ENCODE results near the gene RERG. TPM values are rescaled to one million over a fixed set of nuclear protein-coding genes. Genes with fewer than 3 reads are reported as not detected.

The RERG gene
- total RNA-seq, 2 experiments from 2014 or later: not detected

GRCh38 chr12:15116983-15117382 lies 104.2 kb downstream of the RERG start:
- H2AFZ ChIP-seq (ENCODE audit: low read length): no peak overlapping the region
- no peak for DNase-seq (ENCODE audit: low spot score)
- H3K9me2 ChIP-seq (ENCODE audit: insufficient read depth, low read length): no peaks in the 10 kb centered on the region
- TF ChIP-seq, protein P1, sequence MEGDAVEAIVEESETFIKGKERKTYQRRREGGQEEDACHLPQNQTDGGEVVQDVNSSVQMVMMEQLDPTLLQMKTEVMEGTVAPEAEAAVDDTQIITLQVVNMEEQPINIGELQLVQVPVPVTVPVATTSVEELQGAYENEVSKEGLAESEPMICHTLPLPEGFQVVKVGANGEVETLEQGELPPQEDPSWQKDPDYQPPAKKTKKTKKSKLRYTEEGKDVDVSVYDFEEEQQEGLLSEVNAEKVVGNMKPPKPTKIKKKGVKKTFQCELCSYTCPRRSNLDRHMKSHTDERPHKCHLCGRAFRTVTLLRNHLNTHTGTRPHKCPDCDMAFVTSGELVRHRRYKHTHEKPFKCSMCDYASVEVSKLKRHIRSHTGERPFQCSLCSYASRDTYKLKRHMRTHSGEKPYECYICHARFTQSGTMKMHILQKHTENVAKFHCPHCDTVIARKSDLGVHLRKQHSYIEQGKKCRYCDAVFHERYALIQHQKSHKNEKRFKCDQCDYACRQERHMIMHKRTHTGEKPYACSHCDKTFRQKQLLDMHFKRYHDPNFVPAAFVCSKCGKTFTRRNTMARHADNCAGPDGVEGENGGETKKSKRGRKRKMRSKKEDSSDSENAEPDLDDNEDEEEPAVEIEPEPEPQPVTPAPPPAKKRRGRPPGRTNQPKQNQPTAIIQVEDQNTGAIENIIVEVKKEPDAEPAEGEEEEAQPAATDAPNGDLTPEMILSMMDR (conservative IDR thresholded peaks at IDR 0.05; ENCODE audit: low read length): no peak
- no peak for TF ChIP-seq EZH2phosphoT487 (IDR thresholded peaks at IDR 0.05; ENCODE audit: borderline replicate concordance, low read depth, low read length)
- H4K20me1 ChIP-seq (ENCODE audit: insufficient read depth, low read length): no peaks in the 10 kb centered on the region
- no peaks in the 10 kb centered on the region for H3K4me1 ChIP-seq (ENCODE audit: insufficient read depth, low read length, poor library complexity, severe bottlenecking)
- H3K4me3 ChIP-seq (ENCODE audit: low read depth, low read length, poor library complexity, severe bottlenecking): no peak overlapping the region
- intact Hi-C loops (cut with micrococcal nuclease; ENCODE audit: unreplicated experiment): no loop called here
- H3K36me3 ChIP-seq (ENCODE audit: insufficient read depth, low read length): no peaks in the 10 kb centered on the region
- no peaks in the 10 kb centered on the region for H3K79me2 ChIP-seq (ENCODE audit: insufficient read depth, low read depth, low read length)
- POLR2A ChIA-PET: interaction anchor here (0.7 kb wide), 1 partner anchor 37 kb away, joined by 3 read pairs; no protein-coding TSS in a partner anchor
- H3K9me3 ChIP-seq (ENCODE audit: low read length): no peaks in the 10 kb centered on the region
- no peak overlapping the region for H3K4me2 ChIP-seq (ENCODE audit: low read length)
- BruUV-seq (replicated peaks): no TSS peak
- CTCF ChIA-PET (ENCODE audit: unreplicated experiment): no interaction called here
- H3K27ac ChIP-seq (ENCODE audit: low read depth, low read length, poor library complexity, severe bottlenecking): no peak overlapping the region

- TF ChIP-seq EZH2phosphoT487 (IDR thresholded peaks at IDR 0.05; ENCODE audit: borderline replicate concordance, low read depth, low read length): no peak
- TF ChIP-seq, protein P1 (conservative IDR thresholded peaks at IDR 0.05; ENCODE audit: low read length): no peak
- no peaks in the 10 kb centered on the region for H3K79me2 ChIP-seq (ENCODE audit: insufficient read depth, low read depth, low read length)
- intact Hi-C loops (cut with micrococcal nuclease; ENCODE audit: unreplicated experiment): no loop called here
- no peaks in the 10 kb centered on the region for H4K20me1 ChIP-seq (ENCODE audit: insufficient read depth, low read length)
- no peak overlapping the region for H2AFZ ChIP-seq (ENCODE audit: low read length)
- no peak for DNase-seq (ENCODE audit: low spot score)
- H3K9me3 ChIP-seq (ENCODE audit: low read length): no peaks in the 10 kb centered on the region
- POLR2A ChIA-PET: no interaction called here
- H3K4me1 ChIP-seq (ENCODE audit: insufficient read depth, low read length, poor library complexity, severe bottlenecking): no peaks in the 10 kb centered on the region
- no peaks in the 10 kb centered on the region for H3K9me2 ChIP-seq (ENCODE audit: insufficient read depth, low read length)
- no peaks in the 10 kb centered on the region for H3K36me3 ChIP-seq (ENCODE audit: insufficient read depth, low read length)
- CTCF ChIA-PET (ENCODE audit: unreplicated experiment): no interaction called here
- H3K4me2 ChIP-seq (ENCODE audit: low read length): no peak overlapping the region
- no peak overlapping the region for H3K27ac ChIP-seq (ENCODE audit: low read depth, low read length, poor library complexity, severe bottlenecking)
- no peak overlapping the region for H3K4me3 ChIP-seq (ENCODE audit: low read depth, low read length, poor library complexity, severe bottlenecking)
- BruUV-seq (replicated peaks): no TSS peak
Measured at GRCh38 chr12:15116086-15116485, 105.1 kb downstream of the RERG start.

DNA sequence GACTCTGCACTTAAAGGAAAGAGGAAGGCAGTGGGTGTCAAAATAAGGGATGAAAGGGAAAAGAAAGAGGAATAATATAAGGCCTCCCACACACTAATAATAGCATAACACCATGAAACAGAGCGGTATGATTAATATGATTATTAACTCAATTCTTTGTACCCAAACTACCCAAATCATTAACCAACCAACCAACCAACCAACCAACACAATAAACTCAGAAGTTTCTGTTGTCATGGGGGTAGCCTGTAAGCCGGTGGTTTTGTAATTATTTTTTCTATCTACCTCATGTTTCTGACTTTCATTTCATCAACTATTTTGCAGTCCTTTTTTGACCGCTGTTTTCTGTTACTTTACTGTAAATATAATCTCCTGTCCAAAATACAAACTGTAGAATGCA lies 105.8 kb downstream of the RERG start:
- intact Hi-C loops (cut with micrococcal nuclease; ENCODE audit: unreplicated experiment): no loop called here
- Histone ChIP-seq H4K20me1 (ENCODE audit: insufficient read depth, low read length) (no peaks in the 10 kb centered on the region), H3K36me3 (ENCODE audit: insufficient read depth, low read length) (no peaks in the 10 kb centered on the region), H3K9me2 (ENCODE audit: insufficient read depth, low read length) (no peaks in the 10 kb centered on the region), H3K4me1 (ENCODE audit: insufficient read depth, low read length, poor library complexity, severe bottlenecking) (no peaks in the 10 kb centered on the region), H3K4me3 (ENCODE audit: low read depth, low read length, poor library complexity, severe bottlenecking) (no peak overlapping the region), H2AFZ (ENCODE audit: low read length) (no peak overlapping the region), H3K9me3 (ENCODE audit: low read length) (no peaks in the 10 kb centered on the region), H3K4me2 (ENCODE audit: low read length) (no peak overlapping the region), H3K27ac (ENCODE audit: low read depth, low read length, poor library complexity, severe bottlenecking) (no peak overlapping the region), H3K79me2 (ENCODE audit: insufficient read depth, low read depth, low read length) (no peaks in the 10 kb centered on the region)
- DNase-seq (ENCODE audit: low spot score): no peak
- POLR2A ChIA-PET: no interaction called here
- CTCF ChIA-PET (ENCODE audit: unreplicated experiment): no interaction called here
- no TSS peak for BruUV-seq (replicated peaks)
- TF ChIP-seq EZH2phosphoT487 (IDR thresholded peaks at IDR 0.05; ENCODE audit: borderline replicate concordance, low read depth, low read length): no peak

Data from OCI-LY7 (cell line).